Medulla oblongata (tissue), 1 donor: ENCODE measurements around the gene SLC34A2.

Experiments used
- DNase-seq: peaks from one replicate; pipeline ENCODE4 v3.0.0-alpha.2; 2015; ENCODE audit errors: extremely low spot score

SLC34A2 gene

GRCh38 chr4:25723409-25723808 lies 67.8 kb downstream of the SLC34A2 start:
- no peak for DNase-seq

- no peak for DNase-seq
These were observed 70.2 kb downstream of the SLC34A2 start for GRCh38 chr4:25725870-25726269.

- no peak for DNase-seq
These were observed 72.3 kb downstream of the SLC34A2 start for GRCh38 chr4:25727711-25728493.
